Ishikawa (cell line): Measurements from ENCODE around the gene KCNN4.

ENCODE experiments used
- CEBPB ChIP-seq: IDR thresholded peaks from 2 replicates; pipeline ENCODE4 v1.6.1; 2012
- CREB1 ChIP-seq: IDR thresholded peaks from 2 replicates; pipeline ENCODE4 v1.6.1; 2012; ENCODE audit warnings: low read depth
- EGR1 ChIP-seq: IDR thresholded peaks from 2 replicates; pipeline ENCODE4 v1.6.1; 2012
- EP300 ChIP-seq: IDR thresholded peaks from 2 replicates; pipeline ENCODE4 v1.6.1; 2012; ENCODE audit warnings: borderline replicate concordance
- FOXM1 ChIP-seq: IDR thresholded peaks from 2 replicates; pipeline ENCODE4 v1.6.1; 2012; ENCODE audit warnings: low read depth, borderline replicate concordance
- NFIC ChIP-seq: IDR thresholded peaks from 2 replicates; pipeline ENCODE4 v1.6.1; 2012
- RAD21 ChIP-seq: IDR thresholded peaks from 2 replicates; pipeline ENCODE4 v1.6.1; 2012; ENCODE audit warnings: low read depth
- REST ChIP-seq: IDR thresholded peaks from 2 replicates; pipeline ENCODE4 v1.6.1; 2012; ENCODE audit warnings: low read depth, mild to moderate bottlenecking
- TAF1 ChIP-seq: IDR thresholded peaks from 2 replicates; pipeline ENCODE4 v1.6.1; 2012; ENCODE audit warnings: low read depth, mild to moderate bottlenecking
- TCF12 ChIP-seq: IDR thresholded peaks from 2 replicates; pipeline ENCODE4 v1.6.1; 2012; ENCODE audit warnings: low read depth
- TEAD4 ChIP-seq: IDR thresholded peaks from 2 replicates; pipeline ENCODE4 v1.6.1; 2012
- YY1 ChIP-seq: IDR thresholded peaks from 2 replicates; pipeline ENCODE4 v1.6.1; 2012; ENCODE audit warnings: low read depth
- ZBTB7A ChIP-seq: IDR thresholded peaks from 2 replicates; pipeline ENCODE4 v1.6.1; 2012; ENCODE audit warnings: low read depth
- TF ChIP-seq, protein P1 (sequence below): IDR thresholded peaks from 2 replicates; pipeline ENCODE4 v1.6.1; 2012
- TF ChIP-seq, protein P2 (sequence below): IDR thresholded peaks from 2 replicates; pipeline ENCODE4 v1.6.1; 2012

KCNN4 gene

GRCh38 chr19:43762814-43763213 is 18.0 kb downstream of the KCNN4 start:
- TF ChIP-seq CREB1 (no peak), YY1 (no peak), RAD21 (no peak), NFIC (no peak), TAF1 (no peak), REST (no peak), TEAD4 (no peak), FOXM1 (no peak)
- TF ChIP-seq, protein P1, sequence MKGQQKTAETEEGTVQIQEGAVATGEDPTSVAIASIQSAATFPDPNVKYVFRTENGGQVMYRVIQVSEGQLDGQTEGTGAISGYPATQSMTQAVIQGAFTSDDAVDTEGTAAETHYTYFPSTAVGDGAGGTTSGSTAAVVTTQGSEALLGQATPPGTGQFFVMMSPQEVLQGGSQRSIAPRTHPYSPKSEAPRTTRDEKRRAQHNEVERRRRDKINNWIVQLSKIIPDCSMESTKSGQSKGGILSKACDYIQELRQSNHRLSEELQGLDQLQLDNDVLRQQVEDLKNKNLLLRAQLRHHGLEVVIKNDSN = no peak

DNA sequence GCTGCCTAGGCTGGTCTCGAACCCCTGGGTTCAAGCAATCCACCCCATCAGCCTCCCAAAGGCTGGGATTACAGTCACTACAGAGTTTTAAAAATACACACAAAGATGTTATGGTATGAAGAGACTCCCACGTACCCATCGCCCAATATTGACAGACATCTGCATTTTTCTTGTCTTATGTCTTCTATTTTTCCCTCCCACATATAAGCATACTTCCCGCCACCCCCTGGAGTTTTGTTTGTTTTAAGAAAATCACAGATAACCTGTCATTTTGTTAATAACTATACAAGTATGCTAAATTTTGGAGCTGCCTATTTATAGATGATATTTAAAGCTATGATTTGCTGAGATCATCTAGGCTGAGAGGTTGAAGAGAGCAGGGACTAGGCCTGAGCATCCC is 19.8 kb downstream of the KCNN4 start:
- TF ChIP-seq REST (no peak), TCF12 (no peak), YY1 (no peak), TEAD4 (no peak), NFIC (no peak), EP300 (no peak), ZBTB7A (no peak), CREB1 (no peak), RAD21 (no peak), TAF1 (no peak)

- TF ChIP-seq FOXM1 (no peak), YY1 (no peak), EGR1 (no peak), CREB1 (no peak), ZBTB7A (no peak), RAD21 (no peak), TCF12 (no peak), REST (no peak), CEBPB (no peak), TAF1 (no peak), EP300 (no peak), NFIC (no peak), TEAD4 (no peak)
- TF ChIP-seq, protein P2, sequence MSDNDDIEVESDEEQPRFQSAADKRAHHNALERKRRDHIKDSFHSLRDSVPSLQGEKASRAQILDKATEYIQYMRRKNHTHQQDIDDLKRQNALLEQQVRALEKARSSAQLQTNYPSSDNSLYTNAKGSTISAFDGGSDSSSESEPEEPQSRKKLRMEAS = no peak
- TF ChIP-seq, protein P1 = no peak
These were observed 21.3 kb downstream of the KCNN4 start for GRCh38 chr19:43759515-43759914.

- no peak for TF ChIP-seq CEBPB
- peak; percentile 89 for TF ChIP-seq NFIC
- TF ChIP-seq, protein P2 = peak; percentile 62
- no peak for TF ChIP-seq FOXM1
- no peak for TF ChIP-seq TCF12
- TF ChIP-seq YY1 = no peak
- 0 out of 2 replicates have a peak, but pooled peaks have one; percentile 51 for TF ChIP-seq ZBTB7A
- TF ChIP-seq REST = no peak
- peak; percentile 43; the same call in 1 of the 2 replicates for TF ChIP-seq EP300
- TF ChIP-seq TEAD4 = no peak
These were observed 25.4 kb downstream of the KCNN4 start for GRCh38 chr19:43755256-43755801.
